SKM-1 treated with dmso at 0.1 percent for 144 hours (cell line): Measurements from ENCODE around the gene HIPK2.
"Not testable (repeated sequence)": the region's sequence is repeated elsewhere in the genome, so short reads cannot be mapped to it uniquely, and the experiment has no call there.

ENCODE experiments used
- DNase-seq: peaks from one replicate; lab custom pipeline; 2025; ENCODE audit not compliant: unreplicated experiment; lab: John Stamatoyannopoulos, UW

The HIPK2 gene

GRCh38 chr7:139572704-139573385, 205.0 kb downstream of the HIPK2 start:
- no peak for DNase-seq

GRCh38 chr7:139572071-139572470, 205.7 kb downstream of the HIPK2 start:
- DNase-seq = no peak

DNA sequence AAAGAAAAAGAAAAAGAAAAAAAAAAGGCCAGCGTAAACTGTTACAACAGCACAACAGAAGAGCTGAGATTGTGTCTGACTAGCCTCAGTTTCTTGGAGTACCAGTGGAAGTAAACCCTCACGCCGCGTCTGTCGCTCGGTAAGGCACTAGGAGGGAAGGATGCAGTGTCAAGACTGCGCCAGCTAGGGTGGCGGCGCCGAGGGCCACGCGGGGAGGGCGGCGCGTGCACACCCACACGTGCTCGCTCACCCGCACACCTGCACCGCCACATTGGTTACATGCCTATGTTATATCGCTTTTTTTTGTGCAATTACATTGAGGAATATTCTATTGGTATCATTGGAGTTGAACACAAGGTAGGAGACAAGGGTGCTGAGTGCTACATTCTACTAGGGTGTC, 206.1 kb downstream of the HIPK2 start:
- DNase-seq = no peak

DNA sequence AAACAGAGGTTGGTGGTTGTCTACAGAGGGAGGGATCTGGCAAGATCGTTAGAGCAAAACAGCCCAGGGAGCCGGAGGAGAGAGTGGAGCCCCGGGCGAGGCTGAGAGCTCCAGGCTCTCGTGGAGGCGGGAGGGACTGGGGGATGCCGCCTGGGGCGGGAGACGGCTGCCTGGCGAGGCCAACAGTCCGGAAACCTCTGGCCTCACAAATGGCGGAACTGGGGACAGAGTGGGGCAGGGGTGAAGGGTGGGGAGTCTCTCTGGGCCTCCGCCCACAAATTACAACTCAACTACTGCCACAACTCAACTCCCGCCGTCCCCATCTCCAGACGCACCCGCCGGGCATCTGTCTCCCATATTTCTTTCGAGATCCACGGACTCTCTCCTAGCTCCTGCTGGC, 206.6 kb downstream of the HIPK2 start:
- DNase-seq = no peak

GRCh38 chr7:139570626-139571025, 207.2 kb downstream of the HIPK2 start:
- DNase-seq = no peak

GRCh38 chr7:139570119-139570518, 207.7 kb downstream of the HIPK2 start:
- no peak for DNase-seq

GRCh38 chr7:139568813-139569490, 208.8 kb downstream of the HIPK2 start:
- no peak for DNase-seq

GRCh38 chr7:139568346-139568675, 209.5 kb downstream of the HIPK2 start:
- no peak for DNase-seq

- DNase-seq = no peak
Measured at GRCh38 chr7:139567647-139568345, 210.0 kb downstream of the HIPK2 start.

DNA sequence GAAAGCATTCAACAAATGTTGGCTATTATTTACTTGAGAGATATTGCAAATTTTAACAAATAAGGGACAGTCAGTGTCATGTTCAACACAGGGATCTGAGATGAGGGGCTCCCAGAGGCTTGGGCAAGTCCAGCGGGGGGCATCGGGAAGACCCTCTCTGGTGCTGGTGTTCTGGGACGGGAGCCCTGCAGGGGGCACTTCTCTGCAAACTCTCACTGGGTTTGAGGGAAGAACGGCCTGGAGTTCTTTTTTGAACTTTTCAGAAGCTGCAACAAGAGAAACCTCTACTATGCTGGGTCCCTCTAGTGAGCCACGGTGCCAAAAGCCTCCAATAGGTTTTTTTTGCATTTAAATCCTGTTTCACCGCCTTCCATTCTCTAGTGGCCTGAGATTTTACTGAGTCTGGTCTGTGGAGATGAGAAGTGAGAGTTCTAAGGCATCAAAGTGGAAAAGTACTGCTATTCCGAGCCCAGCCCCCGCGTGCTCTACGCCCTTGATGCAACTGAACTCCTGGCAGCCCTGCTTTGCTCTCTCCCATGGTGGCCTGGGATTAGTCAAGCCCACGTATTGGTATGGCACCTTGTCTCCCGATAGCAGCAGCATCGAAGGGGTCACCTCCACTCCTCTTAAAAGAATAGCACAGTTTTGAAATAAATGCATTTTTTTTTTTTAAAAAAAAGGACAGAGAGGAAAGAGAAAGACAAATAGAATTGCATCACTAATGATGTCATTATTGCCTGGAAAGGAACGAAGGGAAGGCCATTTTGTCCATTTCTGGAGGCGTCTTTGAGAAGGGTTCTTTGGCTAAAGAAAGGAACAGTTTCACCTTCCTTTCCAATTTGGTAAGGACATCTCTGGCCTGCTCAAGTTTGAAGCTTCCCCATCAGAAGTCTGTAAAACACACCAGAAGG, 210.8 kb downstream of the HIPK2 start:
- no peak for DNase-seq

- DNase-seq = no peak
Measured at GRCh38 chr7:139566075-139566474, 211.7 kb downstream of the HIPK2 start.

GRCh38 chr7:139563856-139564255, 213.9 kb downstream of the HIPK2 start:
- no peak for DNase-seq

GRCh38 chr7:139562961-139563565, 214.7 kb downstream of the HIPK2 start:
- no peak for DNase-seq

- no peak for DNase-seq
Measured at GRCh38 chr7:139562491-139562890, 215.3 kb downstream of the HIPK2 start.

DNA sequence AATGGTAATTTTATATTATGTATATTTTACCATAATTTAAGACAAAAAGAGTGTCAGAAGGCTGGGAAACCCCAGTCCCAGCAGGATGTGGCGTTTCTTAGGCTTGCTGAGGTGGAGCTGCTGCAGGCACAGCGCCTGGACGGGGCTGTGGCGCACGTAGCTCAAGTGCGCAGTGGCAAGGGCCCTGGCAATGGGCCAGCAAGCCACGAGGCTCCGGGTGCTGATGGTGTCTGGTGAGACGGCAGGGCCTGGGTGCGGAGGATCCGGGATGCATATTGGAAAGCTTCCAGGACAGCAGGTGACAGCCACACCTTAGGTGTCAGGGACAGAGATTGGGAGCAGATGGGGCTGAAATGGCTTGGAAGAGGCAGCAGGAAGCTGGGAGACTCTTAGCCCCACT, 217.1 kb downstream of the HIPK2 start:
- no peak for DNase-seq

DNA sequence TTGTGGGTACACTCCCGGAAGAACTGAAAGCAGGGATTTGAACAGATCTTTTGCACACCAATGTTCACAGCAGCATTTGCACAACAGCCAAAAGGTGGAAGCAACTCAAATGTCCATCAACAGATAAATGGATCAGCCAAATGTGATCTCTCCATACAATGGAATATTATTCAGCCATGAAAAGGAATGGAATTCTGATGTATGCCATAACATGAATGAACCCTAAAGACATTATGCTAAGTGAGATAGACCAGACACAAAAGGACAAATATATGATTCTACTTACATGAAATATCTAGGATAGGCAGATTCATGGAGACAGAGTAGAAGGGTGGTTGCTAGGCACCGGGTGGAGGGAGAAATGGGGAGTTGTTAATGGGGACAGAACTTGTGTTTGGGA, 217.6 kb downstream of the HIPK2 start:
- no peak for DNase-seq

DNA sequence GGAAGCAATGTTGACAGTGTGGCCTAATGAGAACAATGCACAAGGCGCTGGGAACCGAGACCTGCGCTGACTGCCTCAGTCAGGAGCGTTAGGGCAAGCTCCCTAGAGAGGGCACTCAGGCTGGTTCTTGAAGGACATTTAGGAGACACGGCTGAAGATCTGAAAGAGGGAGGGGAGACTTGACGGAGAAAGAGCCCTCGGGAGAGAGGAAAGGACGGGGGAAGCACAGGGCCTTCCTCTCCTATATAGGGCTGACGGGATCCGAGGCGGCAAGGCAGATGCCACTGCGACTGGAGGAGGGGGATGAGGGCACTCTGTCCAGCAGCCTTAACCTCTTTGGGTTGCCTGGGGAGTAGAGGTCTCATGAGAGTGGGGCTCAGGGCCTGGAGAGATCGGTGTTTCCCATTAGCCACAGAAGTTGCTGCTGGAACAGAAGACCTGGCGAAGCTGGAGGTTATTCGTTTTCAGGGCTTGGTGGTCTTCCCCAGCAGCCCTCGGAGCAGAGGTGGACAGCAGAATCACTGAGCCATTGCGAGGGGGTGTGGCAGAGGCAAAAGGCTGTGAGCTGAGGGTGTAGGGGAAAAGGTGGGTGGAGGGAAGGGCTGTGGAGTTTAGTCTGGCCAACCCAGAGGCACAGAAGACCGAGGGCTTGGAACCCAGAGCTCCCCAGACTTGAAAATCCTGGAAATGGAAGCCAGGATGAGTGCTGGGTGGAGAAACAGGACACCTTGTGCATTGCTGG, 218.3 kb downstream of the HIPK2 start:
- no peak for DNase-seq

DNA sequence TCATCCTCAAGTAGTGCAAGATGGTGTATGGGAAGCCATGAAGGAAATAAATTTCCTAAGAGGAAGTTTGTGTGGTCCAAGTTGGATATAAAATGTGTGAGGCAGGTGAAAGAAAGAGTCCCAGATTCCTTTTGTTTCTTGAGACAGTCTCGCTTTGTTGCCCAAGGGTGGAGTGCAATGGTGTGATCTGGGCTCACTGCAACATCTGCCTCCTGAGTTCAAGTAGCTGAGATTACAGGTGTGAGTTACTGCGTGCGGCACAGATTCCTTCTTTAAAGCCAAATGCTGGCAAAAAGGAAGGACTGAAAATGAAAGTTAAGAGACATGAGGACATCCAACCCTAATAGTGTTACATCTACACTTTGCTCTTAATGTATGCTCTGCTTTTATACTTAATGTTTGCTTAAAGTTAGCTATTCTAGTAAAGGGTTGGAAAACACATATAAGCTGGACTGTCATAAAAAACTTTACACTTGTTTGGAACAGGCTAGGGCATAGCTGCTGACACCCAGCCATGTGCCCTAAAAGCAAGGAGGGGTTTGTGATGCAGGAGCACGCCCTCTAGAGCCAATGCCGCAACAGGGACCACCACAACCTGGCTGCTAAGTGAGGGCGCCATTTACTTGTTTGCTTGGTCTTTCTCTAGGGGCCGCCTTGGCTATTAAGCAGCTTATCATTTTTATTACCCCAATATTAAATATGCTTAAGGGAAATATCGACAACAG, 219.8 kb downstream of the HIPK2 start:
- DNase-seq = no peak

GRCh38 chr7:139553991-139554700, 223.7 kb downstream of the HIPK2 start:
- not testable (repeated sequence) for DNase-seq
